AG09319 (cell line): ENCODE measurements around the gene TMPRSS11B.
"Not testable (repeated sequence)": the region's sequence is repeated elsewhere in the genome, so short reads cannot be mapped to it uniquely, and the experiment has no call there.

Experiments
- DNase-seq: peaks from one replicate; pipeline ENCODE4 v3.0.0-alpha.2; 2010; ENCODE audit warnings: low read depth; ENCODE audit errors: extremely low read depth
- CTCF ChIP-seq: IDR thresholded peaks from 2 replicates; pipeline ENCODE4 v1.5.1; 2011; ENCODE audit warnings: low read depth, mild to moderate bottlenecking, inconsistent platforms, low read length, moderate library complexity

TMPRSS11B gene

GRCh38 chr4:68216501-68216900 is 29.0 kb downstream of the TMPRSS11B start:
- TF ChIP-seq CTCF, result no peak
- no peak for DNase-seq

GRCh38 chr4:68209003-68209402 is 36.5 kb downstream of the TMPRSS11B start:
- DNase-seq, result no peak

DNA sequence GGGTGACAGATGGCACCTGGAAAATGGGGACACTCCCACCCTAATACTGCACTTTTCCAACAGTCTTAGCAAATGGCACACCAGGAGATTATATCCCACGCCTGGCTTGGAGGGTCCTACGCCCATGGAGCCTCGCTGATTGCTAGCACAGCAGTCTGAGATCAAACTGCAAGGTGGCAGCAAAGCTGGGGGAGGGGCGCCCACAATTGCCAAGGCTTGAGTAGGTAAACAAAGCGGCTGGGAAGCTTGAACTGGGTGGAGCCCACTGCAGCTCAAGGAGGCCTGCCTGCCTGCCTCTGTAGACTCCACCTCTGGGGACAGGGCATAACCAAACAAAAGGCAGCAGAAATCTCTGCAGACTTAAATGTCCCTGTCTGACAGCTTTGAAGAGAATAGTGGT is 51.2 kb downstream of the TMPRSS11B start:
- not testable (repeated sequence) for DNase-seq

More at GRCh38 chr4:68209003-68209402, 36.5 kb downstream of the TMPRSS11B start:
- no peak for TF ChIP-seq CTCF

GRCh38 chr4:68193194-68193593 is 52.3 kb downstream of the TMPRSS11B start:
- no peak for TF ChIP-seq CTCF
- DNase-seq, result no peak

DNA sequence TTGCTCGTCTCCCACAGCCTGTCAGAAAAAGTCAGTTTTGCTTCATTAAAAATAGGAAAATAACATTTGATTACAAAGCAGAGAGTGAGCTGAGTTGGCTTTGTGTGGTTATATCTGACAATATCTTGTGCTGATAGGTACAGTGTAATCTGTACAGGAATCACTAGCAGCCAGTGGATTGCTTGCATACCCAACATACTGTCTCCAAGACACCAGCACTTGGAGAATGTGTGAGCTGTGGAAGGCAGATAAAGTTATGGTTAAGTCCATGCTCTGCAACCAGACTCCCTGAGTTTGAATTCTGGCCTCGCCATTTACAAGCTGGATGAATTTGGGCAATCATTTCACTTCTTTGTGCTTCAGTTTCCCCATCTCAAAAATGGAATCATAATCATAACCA is 58.3 kb downstream of the TMPRSS11B start:
- no peak for DNase-seq
- no peak for TF ChIP-seq CTCF

DNA sequence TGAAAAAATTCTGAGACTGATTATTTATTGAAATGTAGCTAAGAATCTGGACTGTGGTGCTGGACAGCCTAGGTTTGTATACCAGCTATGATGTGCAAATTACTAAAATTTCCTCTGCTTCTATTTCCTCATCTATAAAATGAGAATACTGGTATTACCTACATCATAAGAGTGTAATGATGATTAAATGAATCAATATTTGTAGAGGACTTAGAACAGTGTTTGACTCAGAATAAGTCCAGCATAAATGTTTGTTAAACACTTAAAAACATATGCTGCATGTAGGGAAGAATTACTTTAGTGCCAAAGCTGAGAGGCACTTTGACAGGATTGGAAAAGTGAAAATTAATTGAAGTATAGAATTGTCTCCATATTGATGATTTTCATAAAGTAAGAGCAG is 60.6 kb downstream of the TMPRSS11B start:
- no peak for DNase-seq
- TF ChIP-seq CTCF, result no peak

- no peak for TF ChIP-seq CTCF
- no peak for DNase-seq
These were observed 62.1 kb downstream of the TMPRSS11B start for GRCh38 chr4:68183417-68183816.

DNA sequence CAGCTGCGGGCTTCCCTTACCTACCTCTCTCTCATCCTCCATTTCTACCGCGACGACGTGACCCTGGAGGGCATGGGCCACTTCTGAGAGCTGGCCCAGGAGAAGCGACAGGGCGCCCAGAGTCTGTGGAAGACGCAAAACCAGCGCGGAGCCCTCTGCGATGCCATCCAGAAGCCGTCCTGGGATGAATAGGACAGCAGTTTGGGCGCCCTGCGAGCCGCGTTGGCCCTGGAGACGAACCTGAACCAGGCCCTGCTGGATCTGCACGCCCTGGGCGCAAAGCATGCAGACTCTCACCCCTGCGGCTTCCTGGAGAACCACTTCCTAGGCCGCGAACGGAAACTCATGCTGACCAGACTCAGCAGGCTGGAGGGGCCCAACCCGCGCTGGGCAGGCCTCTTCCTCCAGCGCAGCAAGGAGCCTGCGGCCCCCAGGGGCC is 63.1 kb downstream of the TMPRSS11B start:
- no peak for TF ChIP-seq CTCF
- no peak for DNase-seq
